Right ventricle myocardium inferior (tissue), 1 donor: ENCODE results near the gene COX6A1. TPM values are rescaled to one million over a fixed set of nuclear protein-coding genes. Genes with fewer than 3 reads are reported as not detected.
A peak's percentile ranks its signal among the peaks of the same experiment; 100 is the strongest.
"Not testable (repeated sequence)": the region's sequence is repeated elsewhere in the genome, so short reads cannot be mapped to it uniquely, and the experiment has no call there.

Experiments used
- ATAC-seq: fragments of 200-7000 bp; cut with Tn5 transposase; one replicate; pipeline ENCODE4 v1.9.1; 2020; ENCODE audit warnings: mild to moderate bottlenecking, moderate library complexity
- DNase-seq: peaks from one replicate; pipeline ENCODE4 v3.0.0; 2021; ENCODE audit errors: missing footprints
- intact Hi-C: fragments of 100-400 bp; cut with DNase I; formaldehyde crosslinking; loops from one replicate; pipeline ENCODE4 v1.11.0; 2022
- total RNA-seq: library from RNA; stranded (reverse); fragmentation: NEBNext Ultra II Directional; extraction: Animal tissue kit (Norgen Biotek cat#: 25700); gene quantifications from one replicate; pipeline ENCODE4 v1.2.1, GENCODE V29; 2021
- donor health status: DM: no; HTN: yes; CAD: no; lungs with severe emphysema.

COX6A1 gene
- total RNA-seq, 1 donor from 2014 or later: 135 TPM

GRCh38 chr12:120421701-120422100 is 16.2 kb upstream of the COX6A1 start:
- intact Hi-C loops: no loop called here
- no peak for DNase-seq
- ATAC-seq: no peak

- intact Hi-C loops: no loop called here
- no peak for ATAC-seq
- no peak for DNase-seq
These were observed 14.9 kb upstream of the COX6A1 start for GRCh38 chr12:120422892-120423456.

- intact Hi-C loops: no loop called here
These were observed 12.1 kb upstream of the COX6A1 start for GRCh38 chr12:120425797-120426196.

GRCh38 chr12:120428597-120429229 is 9.2 kb upstream of the COX6A1 start:
- ATAC-seq: no peak
- no peak for DNase-seq
- intact Hi-C loops: no loop called here

More at GRCh38 chr12:120425797-120426196, 12.1 kb upstream of the COX6A1 start:
- DNase-seq (no peak), ATAC-seq (no peak)

GRCh38 chr12:120429368-120429767 is 8.5 kb upstream of the COX6A1 start:
- intact Hi-C loops: no loop called here
- ATAC-seq (no peak), DNase-seq (no peak)

- no peak for DNase-seq
- no peak for ATAC-seq
- intact Hi-C loops: no loop called here
These were observed 5.0 kb upstream of the COX6A1 start for GRCh38 chr12:120432772-120433525.

- DNase-seq: no peak
- intact Hi-C loops: loop anchor here (2.0 kb wide), 1 partner anchor 90 kb away; the partner anchor contains the start of gene COQ5
- ATAC-seq: no peak
These were observed 734 bp downstream of the COX6A1 start for GRCh38 chr12:120438495-120439198.

GRCh38 chr12:120439646-120440247 is 1.8 kb downstream of the COX6A1 start:
- DNase-seq: no peak
- no peak for ATAC-seq
- intact Hi-C loops: loop anchor here (2.0 kb wide), 1 partner anchor 89 kb away; the partner anchor contains the start of gene COQ5

- DNase-seq (no peak), ATAC-seq (no peak)
- intact Hi-C loops: loop anchor here (5.0 kb wide), 1 partner anchor 53 kb away; the partner anchor contains the start of gene DYNLL1
These were observed 6.8 kb downstream of the COX6A1 start for GRCh38 chr12:120444676-120445075.

- peak; percentile 98 for ATAC-seq
- intact Hi-C loops: loop anchor here (5.0 kb wide), 1 partner anchor 51 kb away; the partner anchor contains the start of gene DYNLL1
- peak; percentile 93 for DNase-seq
These were observed 8.3 kb downstream of the COX6A1 start, which contains the start of the genes GATC and TRIAP1 for GRCh38 chr12:120445911-120446843. GATC (plus strand) TSS chr12:120446444; CDS start chr12:120446481, 37 bp downstream. TRIAP1 (minus strand) TSS chr12:120446384; CDS start chr12:120446372, 12 bp downstream.

GRCh38 chr12:120446844-120447178 is 8.9 kb downstream of the COX6A1 start:
- not testable (repeated sequence) for ATAC-seq
- intact Hi-C loops: loop anchor here (5.0 kb wide), 1 partner anchor 50 kb away; the partner anchor contains the start of gene DYNLL1

GRCh38 chr12:120447992-120448391 is 10.1 kb downstream of the COX6A1 start:
- intact Hi-C loops: loop anchor here (5.0 kb wide), 1 partner anchor 49 kb away; the partner anchor contains the start of gene DYNLL1
- ATAC-seq (no peak), DNase-seq (no peak)

More at GRCh38 chr12:120446844-120447178, 8.9 kb downstream of the COX6A1 start:
- DNase-seq: not testable (repeated sequence)

- intact Hi-C loops, DNase-seq, ATAC-seq: not testable (repeated sequence)
These were observed 14.6 kb downstream of the COX6A1 start for GRCh38 chr12:120452524-120452923.

- ATAC-seq (no peak), DNase-seq (no peak)
- intact Hi-C loops: no loop called here
These were observed 15.3 kb downstream of the COX6A1 start for GRCh38 chr12:120453060-120453750.

- DNase-seq: no peak
- ATAC-seq: no peak
- intact Hi-C loops: no loop called here
These were observed 16.1 kb downstream of the COX6A1 start for GRCh38 chr12:120453977-120454376.

- intact Hi-C loops: no loop called here
- ATAC-seq (no peak), DNase-seq (no peak)
These were observed 17.4 kb downstream of the COX6A1 start for GRCh38 chr12:120455302-120455701.

GRCh38 chr12:120457133-120457532 is 19.2 kb downstream of the COX6A1 start:
- intact Hi-C loops: no loop called here
- no peak for DNase-seq
- no peak for ATAC-seq
